ENCODE measurements around the gene RAB12.

Gene RAB12

GRCh38 chr18:8617907-8618306, 8.7 kb downstream of the RAB12 start:
- no peak overlapping the region for H3K4me3 ChIP-seq (ENCODE audit: low read length, poor library complexity, severe bottlenecking)
- no peak overlapping the region for H2AFZ ChIP-seq (ENCODE audit: low read length)
- H3K79me2 ChIP-seq (ENCODE audit: insufficient read depth, low read length): peaks cover 92% of the 10 kb centered on the region
- H3K4me1 ChIP-seq (ENCODE audit: insufficient read depth, low read length, poor library complexity, severe bottlenecking): peaks cover 24% of the 10 kb centered on the region
- H3K36me3 ChIP-seq (ENCODE audit: insufficient read depth, low read length): no peaks in the 10 kb centered on the region
- H3K4me2 ChIP-seq (ENCODE audit: low read depth, low read length, poor library complexity, severe bottlenecking): no peak overlapping the region
- H3K9me2 ChIP-seq (replicated peaks; ENCODE audit: low read depth, low read length): no peaks in the 10 kb centered on the region
- no peaks in the 10 kb centered on the region for H3K9me3 ChIP-seq (ENCODE audit: insufficient read depth, low read depth, low read length)
- no peak for TF ChIP-seq EZH2phosphoT487 (IDR thresholded peaks at IDR 0.05; ENCODE audit: borderline replicate concordance)
- no peak for TF ChIP-seq CTCF (conservative IDR thresholded peaks at IDR 0.05; ENCODE audit: low read length)
- H3K9ac ChIP-seq (ENCODE audit: low read depth, low read length, poor library complexity, severe bottlenecking): no peak overlapping the region
- no peaks in the 10 kb centered on the region for H3F3A ChIP-seq (ENCODE audit: low read depth)
- no peaks in the 10 kb centered on the region for H3K27me3 ChIP-seq (ENCODE audit: insufficient read depth, low read length, poor library complexity, severe bottlenecking)
- peaks cover 50% of the 10 kb centered on the region for H4K20me1 ChIP-seq (ENCODE audit: insufficient read depth, low read length, poor library complexity, severe bottlenecking)

GRCh38 chr18:8619041-8619440, 9.8 kb downstream of the RAB12 start:
- Histone ChIP-seq H3K9me3 (ENCODE audit: insufficient read depth, low read depth, low read length) (no peaks in the 10 kb centered on the region), H3K4me2 (ENCODE audit: low read depth, low read length, poor library complexity, severe bottlenecking) (no peak overlapping the region), H3K9me2 (replicated peaks; ENCODE audit: low read depth, low read length) (no peaks in the 10 kb centered on the region), H4K20me1 (ENCODE audit: insufficient read depth, low read length, poor library complexity, severe bottlenecking) (peaks cover 39% of the 10 kb centered on the region), H3K79me2 (ENCODE audit: insufficient read depth, low read length) (peaks cover 90% of the 10 kb centered on the region), H3K36me3 (ENCODE audit: insufficient read depth, low read length) (no peaks in the 10 kb centered on the region), H3K27me3 (ENCODE audit: insufficient read depth, low read length, poor library complexity, severe bottlenecking) (no peaks in the 10 kb centered on the region), H3K4me3 (ENCODE audit: low read length, poor library complexity, severe bottlenecking) (no peak overlapping the region), H2AFZ (ENCODE audit: low read length) (no peak overlapping the region), H3K4me1 (ENCODE audit: insufficient read depth, low read length, poor library complexity, severe bottlenecking) (peaks cover 23% of the 10 kb centered on the region), H3K9ac (ENCODE audit: low read depth, low read length, poor library complexity, severe bottlenecking) (no peak overlapping the region), H3F3A (ENCODE audit: low read depth) (no peaks in the 10 kb centered on the region)
- no peak for TF ChIP-seq EZH2phosphoT487 (IDR thresholded peaks at IDR 0.05; ENCODE audit: borderline replicate concordance)
- TF ChIP-seq CTCF (conservative IDR thresholded peaks at IDR 0.05; ENCODE audit: low read length): no peak

- Histone ChIP-seq H3K9ac (ENCODE audit: low read depth, low read length, poor library complexity, severe bottlenecking) (no peak overlapping the region), H3K4me2 (ENCODE audit: low read depth, low read length, poor library complexity, severe bottlenecking) (no peak overlapping the region), H3K36me3 (ENCODE audit: insufficient read depth, low read length) (peaks cover 3% of the 10 kb centered on the region; the same call in 1 of the 2 replicates), H3K9me3 (ENCODE audit: insufficient read depth, low read depth, low read length) (no peaks in the 10 kb centered on the region), H3K9me2 (replicated peaks; ENCODE audit: low read depth, low read length) (no peaks in the 10 kb centered on the region), H3K4me3 (ENCODE audit: low read length, poor library complexity, severe bottlenecking) (no peak overlapping the region), H3K27me3 (ENCODE audit: insufficient read depth, low read length, poor library complexity, severe bottlenecking) (no peaks in the 10 kb centered on the region), H3K4me1 (ENCODE audit: insufficient read depth, low read length, poor library complexity, severe bottlenecking) (peaks cover 18% of the 10 kb centered on the region), H2AFZ (ENCODE audit: low read length) (no peak overlapping the region), H3F3A (ENCODE audit: low read depth) (no peaks in the 10 kb centered on the region), H3K79me2 (ENCODE audit: insufficient read depth, low read length) (peaks cover 89% of the 10 kb centered on the region), H4K20me1 (ENCODE audit: insufficient read depth, low read length, poor library complexity, severe bottlenecking) (peaks cover 33% of the 10 kb centered on the region)
- TF ChIP-seq EZH2phosphoT487 (IDR thresholded peaks at IDR 0.05; ENCODE audit: borderline replicate concordance): no peak
- TF ChIP-seq CTCF (conservative IDR thresholded peaks at IDR 0.05; ENCODE audit: low read length): no peak
Observed at GRCh38 chr18:8619835-8620577, 10.8 kb downstream of the RAB12 start.

Data from Loucy (cell line).